GM10248 (cell line): ENCODE data around the gene RHOF.

ENCODE experiments used
- CTCF ChIA-PET: fragments of 300-600 bp; sonication (Branson Sonifier 250); formaldehyde crosslinking; extraction: SDS; loops from one replicate; lab custom pipeline; 2021; ENCODE audit warnings: antibody characterized with exemption; lab: Yijun Ruan, JAX
- POLR2A ChIA-PET: fragments of 350-650 bp; sonication (Branson Sonifier 250); formaldehyde crosslinking; extraction: SDS; loops from one replicate; lab custom pipeline; 2020; ENCODE audit warnings: antibody characterized with exemption; lab: Yijun Ruan, JAX
- DNase-seq: peaks from one replicate; pipeline ENCODE4 v3.0.0; 2012; ENCODE audit errors: extremely low spot score
- CTCF ChIP-seq: IDR thresholded peaks from 2 replicates; pipeline ENCODE4 v1.5.1; 2012; ENCODE audit warnings: mild to moderate bottlenecking, low read depth; ENCODE audit errors: extremely low read depth, missing control alignments, control extremely low read depth

Gene RHOF

GRCh38 chr12:121827351-121828099 lies 34.0 kb upstream of the RHOF start:
- TF ChIP-seq CTCF = no peak
- POLR2A ChIA-PET = interaction anchor here (0.6 kb wide), 1 partner anchor 316 kb away, joined by 8 read pairs; no protein-coding TSS in a partner anchor
- CTCF ChIA-PET = interaction anchor here (1.0 to 7.1 kb wide), 4 partner anchors 11 to 33 kb away, joined by 5 to 66 read pairs (median 18); no protein-coding TSS in a partner anchor
- no peak for DNase-seq

- ChIA-PET POLR2A (interaction anchor here (0.5 kb wide), 1 partner anchor 255 kb away, joined by 5 read pairs; no protein-coding TSS in a partner anchor), CTCF (interaction anchor here (0.7 to 7.1 kb wide), 5 partner anchors 12 to 62 kb away, joined by 3 to 66 read pairs (median 16); partner anchors contain the start of gene PSMD9)
- DNase-seq = no peak
- no peak for TF ChIP-seq CTCF
These were observed 33.0 kb upstream of the RHOF start for GRCh38 chr12:121826318-121827150.

- no peak for DNase-seq
- TF ChIP-seq CTCF = no peak
- ChIA-PET POLR2A (interaction anchor here (0.5 to 0.7 kb wide), 3 partner anchors 26 to 953 kb away, joined by 3 to 5 read pairs (median 5); no protein-coding TSS in a partner anchor), CTCF (interaction anchor here (7.1 kb wide), 1 partner anchor 14 kb away, joined by 66 read pairs; no protein-coding TSS in a partner anchor)
These were observed 31.6 kb upstream of the RHOF start for GRCh38 chr12:121825041-121825523.

GRCh38 chr12:121823727-121824115 lies 30.2 kb upstream of the RHOF start:
- CTCF ChIA-PET = interaction anchor here (0.9 to 7.1 kb wide), 3 partner anchors 13 to 64 kb away, joined by 3 to 66 read pairs (median 6); no protein-coding TSS in a partner anchor
- DNase-seq = no peak
- no peak for TF ChIP-seq CTCF
- POLR2A ChIA-PET = no interaction called here

GRCh38 chr12:121823101-121823726 lies 29.7 kb upstream of the RHOF start:
- ChIA-PET POLR2A (no interaction called here), CTCF (interaction anchor here (0.9 to 7.1 kb wide), 3 partner anchors 12 to 29 kb away, joined by 5 to 66 read pairs (median 6); no protein-coding TSS in a partner anchor)
- peak; percentile 19 for TF ChIP-seq CTCF
- DNase-seq = no peak
